DOHH2 (cell line): ENCODE data around the gene PTBP3.
"Not testable (repeated sequence)": the region's sequence is repeated elsewhere in the genome, so short reads cannot be mapped to it uniquely, and the experiment has no call there.

Experiments used
- H3F3A ChIP-seq: fragments of 200-600 bp; sonication (generic), shearing (Covaris generic); 2 replicates; pipeline ENCODE4 v1.6.0; 2016; ENCODE audit warnings: antibody characterized with exemption, mild to moderate bottlenecking; ENCODE audit not compliant: control insufficient read depth, insufficient read depth
- H3K27ac ChIP-seq: fragments of 200-600 bp; sonication (generic); 2 replicates; pipeline ENCODE4 v1.5.1; 2014; ENCODE audit warnings: low read depth, mild to moderate bottlenecking, low read length, moderate library complexity
- H3K27me3 ChIP-seq: fragments of 200-600 bp; sonication (generic); 2 replicates; pipeline ENCODE4 v1.6.1; 2014; ENCODE audit warnings: mild to moderate bottlenecking, low read length, mixed read lengths; ENCODE audit not compliant: control insufficient read depth
- H3K36me3 ChIP-seq: fragments of 200-600 bp; sonication (generic); 2 replicates; pipeline ENCODE4 v1.6.1; 2014; ENCODE audit warnings: mild to moderate bottlenecking, low read length, moderate library complexity, mixed read lengths; ENCODE audit not compliant: control insufficient read depth
- H3K4me1 ChIP-seq: fragments of 200-600 bp; sonication (generic); 2 replicates; pipeline ENCODE4 v1.6.1; 2014; ENCODE audit warnings: mild to moderate bottlenecking, low read length, mixed read lengths; ENCODE audit not compliant: control insufficient read depth
- H3K4me2 ChIP-seq: fragments of 200-600 bp; sonication (generic); 2 replicates; pipeline ENCODE4 v1.6.0; 2014; ENCODE audit warnings: mild to moderate bottlenecking, low read length, moderate library complexity
- H3K4me3 ChIP-seq: fragments of 200-600 bp; sonication (generic); 2 replicates; pipeline ENCODE4 v1.5.1; 2014; ENCODE audit warnings: mild to moderate bottlenecking, low read length, mixed read lengths
- H3K79me2 ChIP-seq: fragments of 200-600 bp; sonication (generic); 2 replicates; pipeline ENCODE4 v1.6.1; 2014; ENCODE audit warnings: mild to moderate bottlenecking, low read length, mixed read lengths; ENCODE audit not compliant: control insufficient read depth
- H3K9me2 ChIP-seq: fragments of 200-600 bp; sonication (generic); replicated peaks from 2 replicates; pipeline ENCODE4 v1.6.1; 2014; ENCODE audit warnings: mild to moderate bottlenecking, low read length, mixed read lengths; ENCODE audit not compliant: control insufficient read depth
- H3K9me3 ChIP-seq: fragments of 200-600 bp; sonication (generic); 2 replicates; pipeline ENCODE4 v1.6.1; 2014; ENCODE audit warnings: antibody characterized with exemption, low read length, mixed read lengths; ENCODE audit not compliant: control insufficient read depth, insufficient read depth
- H4K20me1 ChIP-seq: fragments of 200-600 bp; sonication (generic); 2 replicates; pipeline ENCODE4 v1.6.0; 2014; ENCODE audit warnings: low read depth, mild to moderate bottlenecking, antibody characterized with exemption, low read length, moderate library complexity; ENCODE audit not compliant: control insufficient read depth, insufficient read depth
- CTCF ChIP-seq: fragments of 200-600 bp; sonication (generic); IDR thresholded peaks from one replicate; pipeline ENCODE4 v1.5.1; 2014; ENCODE audit warnings: antibody characterized with exemption, mild to moderate bottlenecking, low read depth, low read length; ENCODE audit not compliant: poor library complexity, severe bottlenecking
- EZH2phosphoT487 ChIP-seq: fragments of 200-600 bp; sonication (generic); IDR thresholded peaks from 2 replicates; pipeline ENCODE4 v1.6.1; 2017; ENCODE audit warnings: borderline replicate concordance, mild to moderate bottlenecking, antibody characterized with exemption, low read length, moderate library complexity, mixed read lengths

The PTBP3 gene

GRCh38 chr9:112193572-112194288, 139.7 kb downstream of the PTBP3 start:
- 0 out of 2 replicates have a peak, but pooled peaks cover 4% of the 10 kb centered on the region for H3K4me1 ChIP-seq
- H3F3A ChIP-seq: no peaks in the 10 kb centered on the region
- H3K4me2 ChIP-seq: no peak overlapping the region
- H3K36me3 ChIP-seq: no peaks in the 10 kb centered on the region
- H3K4me3 ChIP-seq: no peak overlapping the region
- H3K9me3 ChIP-seq: no peaks in the 10 kb centered on the region
- H3K27me3 ChIP-seq: peaks cover 5% of the 10 kb centered on the region; the same call in 1 of the 2 replicates
- TF ChIP-seq EZH2phosphoT487 (no peak), CTCF (no peak)
- H3K27ac ChIP-seq: no peak overlapping the region
- H4K20me1 ChIP-seq: no peaks in the 10 kb centered on the region
- H3K9me2 ChIP-seq: no peaks in the 10 kb centered on the region
- H3K79me2 ChIP-seq: no peaks in the 10 kb centered on the region

GRCh38 chr9:112190320-112190719, 143.1 kb downstream of the PTBP3 start:
- H3K4me3 ChIP-seq: not testable (repeated sequence)

DNA sequence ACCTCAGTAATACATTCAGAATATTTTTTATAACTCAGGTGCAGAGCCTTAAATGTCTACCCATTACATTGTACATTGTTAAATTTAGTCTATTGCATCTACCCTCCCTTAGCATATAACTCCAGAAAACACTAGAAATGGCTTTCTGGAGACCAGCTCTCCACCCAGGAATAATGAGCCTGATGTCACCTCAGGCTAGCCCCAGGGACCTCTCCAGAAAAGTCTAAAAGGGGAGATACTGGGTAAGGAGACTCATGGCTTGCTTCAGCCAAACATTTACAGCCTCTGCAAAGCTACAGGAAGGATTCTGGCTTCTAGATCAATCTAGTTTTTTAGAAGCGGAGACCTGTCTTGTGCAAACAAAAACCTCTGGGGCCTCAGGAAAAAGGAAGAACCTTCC, 144.5 kb downstream of the PTBP3 start:
- Histone ChIP-seq H3K36me3 (no peaks in the 10 kb centered on the region), H3F3A (no peaks in the 10 kb centered on the region), H4K20me1 (no peaks in the 10 kb centered on the region), H3K4me1 (0 out of 2 replicates have a peak, but pooled peaks cover under 1% of the 10 kb centered on the region), H3K27me3 (peaks cover 8% of the 10 kb centered on the region; the same call in 1 of the 2 replicates), H3K4me2 (no peak overlapping the region), H3K79me2 (no peaks in the 10 kb centered on the region), H3K9me2 (no peaks in the 10 kb centered on the region), H3K9me3 (no peaks in the 10 kb centered on the region), H3K4me3 (no peak overlapping the region), H3K27ac (no peak overlapping the region)
- TF ChIP-seq EZH2phosphoT487: no peak
- no peak for TF ChIP-seq CTCF

More at GRCh38 chr9:112190320-112190719, 143.1 kb downstream of the PTBP3 start:
- not testable (repeated sequence) for H3K27me3 ChIP-seq, H3K79me2 ChIP-seq, H3F3A ChIP-seq, H3K27ac ChIP-seq, H3K4me1 ChIP-seq, H3K9me3 ChIP-seq, H3K36me3 ChIP-seq, H3K4me2 ChIP-seq, H3K9me2 ChIP-seq, H4K20me1 ChIP-seq

- no peak overlapping the region for H3K27ac ChIP-seq
- TF ChIP-seq CTCF: no peak
- TF ChIP-seq EZH2phosphoT487: no peak
- H3K4me3 ChIP-seq: no peak overlapping the region
- H3K9me3 ChIP-seq: no peaks in the 10 kb centered on the region
- no peak overlapping the region for H3K4me2 ChIP-seq
- H3F3A ChIP-seq: no peaks in the 10 kb centered on the region
- no peaks in the 10 kb centered on the region for H3K36me3 ChIP-seq
- H3K79me2 ChIP-seq: no peaks in the 10 kb centered on the region
- no peaks in the 10 kb centered on the region for H4K20me1 ChIP-seq
- no peaks in the 10 kb centered on the region for H3K4me1 ChIP-seq
- H3K9me2 ChIP-seq: no peaks in the 10 kb centered on the region
- peaks cover 11% of the 10 kb centered on the region for H3K27me3 ChIP-seq
Measured at GRCh38 chr9:112187404-112187803, 146.0 kb downstream of the PTBP3 start.
